ENCODE data around the gene COL6A3.

DNA sequence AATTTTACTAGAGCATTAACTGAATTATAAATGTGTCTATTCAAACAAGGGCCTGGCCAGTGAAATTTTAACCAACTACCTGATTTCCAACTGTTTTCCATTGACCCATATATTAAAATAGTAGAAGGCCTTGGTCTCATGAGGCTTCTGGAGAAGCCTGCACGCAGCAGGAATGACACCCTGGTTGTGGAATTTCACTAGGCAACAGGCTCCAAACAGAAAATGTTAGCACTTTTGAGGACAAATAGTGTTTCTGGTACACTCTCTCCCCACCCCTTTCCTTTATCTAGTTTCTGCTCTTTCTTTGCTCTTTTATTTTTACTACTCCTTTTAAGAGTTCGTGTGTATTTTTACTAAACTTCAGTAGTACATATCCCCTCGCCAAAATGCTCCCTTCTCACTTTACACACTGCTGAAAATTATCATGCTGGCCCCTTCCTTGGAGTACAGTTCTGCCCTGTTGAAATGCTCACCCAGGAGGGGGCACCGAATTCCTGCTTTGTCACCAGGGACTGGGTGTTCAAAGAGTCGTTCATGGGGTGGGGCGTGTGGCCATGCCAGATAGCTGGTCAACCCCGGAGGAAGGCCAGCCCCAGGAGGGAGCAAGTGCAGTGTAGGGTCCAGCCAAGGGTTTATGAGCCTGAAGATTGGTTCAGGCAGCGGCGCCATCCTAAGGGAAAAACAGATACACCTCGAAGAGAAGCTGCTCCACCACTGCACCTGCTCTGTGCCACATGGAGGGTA lies 22.1 kb upstream of the COL6A3 start:
- TF ChIP-seq, protein P1, sequence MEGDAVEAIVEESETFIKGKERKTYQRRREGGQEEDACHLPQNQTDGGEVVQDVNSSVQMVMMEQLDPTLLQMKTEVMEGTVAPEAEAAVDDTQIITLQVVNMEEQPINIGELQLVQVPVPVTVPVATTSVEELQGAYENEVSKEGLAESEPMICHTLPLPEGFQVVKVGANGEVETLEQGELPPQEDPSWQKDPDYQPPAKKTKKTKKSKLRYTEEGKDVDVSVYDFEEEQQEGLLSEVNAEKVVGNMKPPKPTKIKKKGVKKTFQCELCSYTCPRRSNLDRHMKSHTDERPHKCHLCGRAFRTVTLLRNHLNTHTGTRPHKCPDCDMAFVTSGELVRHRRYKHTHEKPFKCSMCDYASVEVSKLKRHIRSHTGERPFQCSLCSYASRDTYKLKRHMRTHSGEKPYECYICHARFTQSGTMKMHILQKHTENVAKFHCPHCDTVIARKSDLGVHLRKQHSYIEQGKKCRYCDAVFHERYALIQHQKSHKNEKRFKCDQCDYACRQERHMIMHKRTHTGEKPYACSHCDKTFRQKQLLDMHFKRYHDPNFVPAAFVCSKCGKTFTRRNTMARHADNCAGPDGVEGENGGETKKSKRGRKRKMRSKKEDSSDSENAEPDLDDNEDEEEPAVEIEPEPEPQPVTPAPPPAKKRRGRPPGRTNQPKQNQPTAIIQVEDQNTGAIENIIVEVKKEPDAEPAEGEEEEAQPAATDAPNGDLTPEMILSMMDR (conservative IDR thresholded peaks at IDR 0.05; ENCODE audit: low read length), result no peak
- TF ChIP-seq EZH2phosphoT487 (IDR thresholded peaks at IDR 0.05; ENCODE audit: borderline replicate concordance), result no peak

Data from Loucy (cell line).